Osteoblast (primary cell): ENCODE data around the gene AKR1C3. TPM values are rescaled to one million over a fixed set of nuclear protein-coding genes. Genes with fewer than 3 reads are reported as not detected.
"Not testable (repeated sequence)": the region's sequence is repeated elsewhere in the genome, so short reads cannot be mapped to it uniquely, and the experiment has no call there.

Source experiments
- DNase-seq: peaks from one replicate; pipeline ENCODE4 v3.0.0; 2011; ENCODE audit warnings: low spot score, mixed read lengths; ENCODE audit not compliant: insufficient read length; ENCODE audit errors: missing footprints
- H2AFZ ChIP-seq: 2 replicates; pipeline ENCODE4 v1.6.0; 2011; ENCODE audit warnings: mild to moderate bottlenecking, low read length
- H3K27ac ChIP-seq: 2 replicates; pipeline ENCODE4 v1.5.1; 2011; ENCODE audit warnings: mild to moderate bottlenecking, low read depth, low read length, moderate library complexity
- H3K27me3 ChIP-seq: 2 replicates; pipeline ENCODE4 v1.6.0; 2012; ENCODE audit warnings: mild to moderate bottlenecking, control low read depth, inconsistent platforms, low read length, moderate library complexity; ENCODE audit not compliant: insufficient read depth
- H3K36me3 ChIP-seq: 2 replicates; pipeline ENCODE4 v1.5.1; 2011; ENCODE audit warnings: mild to moderate bottlenecking, low read length, control low read depth, moderate library complexity; ENCODE audit not compliant: insufficient read depth
- H3K4me1 ChIP-seq: 2 replicates; pipeline ENCODE4 v1.5.1; 2011; ENCODE audit warnings: mild to moderate bottlenecking, low read length, control low read depth, moderate library complexity; ENCODE audit not compliant: insufficient read depth
- H3K4me2 ChIP-seq: 2 replicates; pipeline ENCODE4 v1.6.0; 2011; ENCODE audit warnings: mild to moderate bottlenecking, low read length; ENCODE audit not compliant: insufficient read depth
- H3K4me3 ChIP-seq: fragments of 200-600 bp; sonication (generic); 3 replicates; pipeline ENCODE4 v1.5.1; 2012; ENCODE audit warnings: mild to moderate bottlenecking, low read length, inconsistent platforms; ENCODE audit not compliant: insufficient read depth
- H3K79me2 ChIP-seq: 2 replicates; pipeline ENCODE4 v1.6.0; 2012; ENCODE audit warnings: mild to moderate bottlenecking, low read length, control low read depth, inconsistent platforms; ENCODE audit not compliant: insufficient read depth
- H3K9me3 ChIP-seq: 2 replicates; pipeline ENCODE4 v1.5.1; 2011; ENCODE audit warnings: low read depth, low read length, control low read depth
- H4K20me1 ChIP-seq: 2 replicates; pipeline ENCODE4 v1.6.0; 2012; ENCODE audit warnings: mild to moderate bottlenecking, low read length, control low read depth; ENCODE audit not compliant: insufficient read depth
- CTCF ChIP-seq: IDR thresholded peaks from 2 replicates; pipeline ENCODE4 v1.5.1; 2011; ENCODE audit warnings: mild to moderate bottlenecking, low read depth, low read length, moderate library complexity; ENCODE audit errors: extremely low read depth
- total RNA-seq: library from RNA; depleted of rRNA; stranded (reverse); fragments of >200 nt; gene quantifications from 2 replicates; pipeline ENCODE4 v1.2.3, GENCODE V29; 2012

The AKR1C3 gene
- total RNA-seq, 1 donor = 238 TPM

- Histone ChIP-seq H3K27ac (no peak overlapping the region), H2AFZ (no peak overlapping the region), H3K4me2 (no peak overlapping the region), H3K9me3 (no peaks in the 10 kb centered on the region), H3K36me3 (no peaks in the 10 kb centered on the region), H3K4me3 (no peak overlapping the region), H3K79me2 (no peaks in the 10 kb centered on the region), H3K27me3 (no peaks in the 10 kb centered on the region), H4K20me1 (no peaks in the 10 kb centered on the region), H3K4me1 (peaks cover 5% of the 10 kb centered on the region)
- TF ChIP-seq CTCF = no peak
- peak; percentile 91 for DNase-seq
Measured at GRCh38 chr10:5047912-5048628, 46.1 kb upstream of the AKR1C3 start.

GRCh38 chr10:5052951-5053500 is 41.2 kb upstream of the AKR1C3 start:
- H3K79me2 ChIP-seq, H3K4me2 ChIP-seq, H3K27ac ChIP-seq, H4K20me1 ChIP-seq, H2AFZ ChIP-seq, H3K9me3 ChIP-seq, H3K4me1 ChIP-seq, DNase-seq, H3K4me3 ChIP-seq, H3K27me3 ChIP-seq, H3K36me3 ChIP-seq: not testable (repeated sequence)

- DNase-seq, H3K79me2 ChIP-seq, H3K36me3 ChIP-seq, H2AFZ ChIP-seq, H3K4me1 ChIP-seq, H4K20me1 ChIP-seq, H3K4me3 ChIP-seq, H3K4me2 ChIP-seq, H3K27ac ChIP-seq, H3K27me3 ChIP-seq, H3K9me3 ChIP-seq: not testable (repeated sequence)
Measured at GRCh38 chr10:5054831-5055230, 39.4 kb upstream of the AKR1C3 start.

- H2AFZ ChIP-seq, DNase-seq, H3K27me3 ChIP-seq, H3K27ac ChIP-seq, H3K4me2 ChIP-seq, H3K79me2 ChIP-seq, H4K20me1 ChIP-seq, H3K36me3 ChIP-seq, H3K4me3 ChIP-seq, H3K9me3 ChIP-seq, H3K4me1 ChIP-seq: not testable (repeated sequence)
Measured at GRCh38 chr10:5059267-5059666, 34.9 kb upstream of the AKR1C3 start.

- H3K4me1 ChIP-seq, H4K20me1 ChIP-seq, H3K27ac ChIP-seq, H3K36me3 ChIP-seq, DNase-seq, H3K9me3 ChIP-seq, H3K4me2 ChIP-seq, H3K79me2 ChIP-seq, H3K27me3 ChIP-seq, H2AFZ ChIP-seq, H3K4me3 ChIP-seq: not testable (repeated sequence)
Measured at GRCh38 chr10:5060791-5061190, 33.4 kb upstream of the AKR1C3 start.

- H3K79me2 ChIP-seq = no peaks in the 10 kb centered on the region
- H3K36me3 ChIP-seq = no peaks in the 10 kb centered on the region
- H3K27me3 ChIP-seq = no peaks in the 10 kb centered on the region
- TF ChIP-seq CTCF = no peak
- H3K4me1 ChIP-seq = no peaks in the 10 kb centered on the region
- H3K4me3 ChIP-seq = no peak overlapping the region
- H3K9me3 ChIP-seq = no peaks in the 10 kb centered on the region
- no peak overlapping the region for H3K4me2 ChIP-seq
- no peaks in the 10 kb centered on the region for H4K20me1 ChIP-seq
- no peak for DNase-seq
- no peak overlapping the region for H3K27ac ChIP-seq
- H2AFZ ChIP-seq = no peak overlapping the region
Measured at GRCh38 chr10:5064656-5065055, 29.6 kb upstream of the AKR1C3 start.
